GM19043 (cell line): ENCODE data around the gene TCHP.

Experiments
- ATAC-seq: cut with Tn5 transposase; IDR thresholded peaks from one replicate; pipeline ENCODE4 v1.9.1; 2021; ENCODE audit warnings: low read depth; ENCODE audit not compliant: unreplicated experiment

TCHP gene

GRCh38 chr12:109930028-109930800 is 30.1 kb downstream of the TCHP start:
- no peak for ATAC-seq

DNA sequence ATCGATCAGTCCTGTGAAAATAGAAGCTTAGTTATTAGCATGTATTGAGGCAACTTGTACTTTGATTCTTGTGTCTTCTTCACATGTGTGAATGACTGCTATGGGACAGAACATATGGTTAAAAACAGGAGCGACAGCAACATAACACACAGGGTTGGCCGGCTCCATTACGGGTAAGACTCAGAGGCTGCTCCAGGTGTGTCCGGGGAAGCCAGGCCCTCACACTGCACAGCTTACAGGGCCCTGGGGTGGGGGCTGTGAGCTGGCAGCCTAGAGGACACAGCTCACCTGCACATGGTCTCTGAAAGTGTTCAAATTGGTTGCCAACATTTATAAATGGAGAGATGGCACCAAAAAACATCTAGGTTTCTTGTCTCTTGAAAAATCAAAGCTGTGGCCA is 31.1 kb downstream of the TCHP start:
- no peak for ATAC-seq

- ATAC-seq, result no peak
These were observed 32.9 kb downstream of the TCHP start for GRCh38 chr12:109932878-109933503.

GRCh38 chr12:109934026-109934425 is 34.0 kb downstream of the TCHP start:
- no peak for ATAC-seq

GRCh38 chr12:109937371-109937770 is 37.3 kb downstream of the TCHP start:
- ATAC-seq, result no peak

DNA sequence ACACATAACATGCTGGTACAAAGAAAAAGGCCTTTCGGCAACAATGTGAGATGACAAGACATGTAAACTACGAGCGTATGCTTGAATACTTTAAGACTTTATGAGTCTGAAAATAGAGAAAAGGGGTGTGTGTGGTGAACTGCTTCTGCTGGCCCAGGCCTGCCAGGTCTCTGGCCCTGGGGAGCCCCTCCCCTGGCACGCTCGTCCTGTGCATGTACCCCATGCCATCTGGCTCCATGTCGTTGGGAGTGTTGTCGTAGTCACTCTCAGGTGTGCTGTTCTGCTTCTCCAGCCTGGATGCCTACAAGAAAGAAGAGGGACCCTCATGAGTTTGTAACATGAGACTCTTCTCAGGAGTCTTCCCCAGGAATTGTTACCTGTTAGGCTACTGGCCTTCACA is 38.9 kb downstream of the TCHP start:
- no peak for ATAC-seq

DNA sequence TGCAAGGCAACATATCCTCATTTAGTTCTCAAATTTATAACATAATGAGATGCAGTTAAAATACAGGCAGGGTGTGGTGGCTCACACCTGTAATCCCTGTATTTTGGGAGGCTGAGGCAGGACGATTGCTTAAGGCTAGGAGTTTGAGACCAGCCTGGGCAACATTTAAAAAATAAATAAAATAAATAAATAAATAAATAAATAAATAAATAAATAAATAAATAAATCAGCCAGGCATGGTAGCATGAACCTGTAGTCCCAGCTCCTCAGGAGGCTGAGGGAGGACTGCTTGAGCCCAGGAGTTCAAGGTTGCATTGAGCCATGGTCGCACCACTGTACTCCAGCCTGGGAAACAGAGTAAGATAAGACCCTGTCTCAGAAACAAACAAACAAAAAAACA is 39.4 kb downstream of the TCHP start:
- no peak for ATAC-seq

- ATAC-seq, result no peak
These were observed 40.4 kb downstream of the TCHP start for GRCh38 chr12:109940339-109940923.

DNA sequence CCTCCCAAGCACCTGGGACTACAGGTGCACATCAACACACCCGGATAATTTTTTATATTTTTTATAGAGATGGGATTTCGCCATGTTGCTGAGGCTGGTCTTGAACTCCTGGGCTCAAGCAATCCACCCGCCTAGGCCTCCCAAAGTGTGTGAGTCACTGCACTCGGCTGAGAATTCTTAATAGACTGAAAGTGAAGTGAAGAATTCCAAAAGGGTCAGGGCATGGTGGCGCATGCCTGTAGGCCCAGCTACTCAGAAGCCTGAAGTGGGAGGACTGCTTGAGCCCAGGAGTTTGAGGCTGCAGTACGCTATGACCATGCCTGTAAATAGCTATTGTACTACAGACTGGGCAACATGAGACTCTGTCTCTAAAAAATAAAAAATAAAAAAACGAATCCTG is 43.7 kb downstream of the TCHP start:
- no peak for ATAC-seq

DNA sequence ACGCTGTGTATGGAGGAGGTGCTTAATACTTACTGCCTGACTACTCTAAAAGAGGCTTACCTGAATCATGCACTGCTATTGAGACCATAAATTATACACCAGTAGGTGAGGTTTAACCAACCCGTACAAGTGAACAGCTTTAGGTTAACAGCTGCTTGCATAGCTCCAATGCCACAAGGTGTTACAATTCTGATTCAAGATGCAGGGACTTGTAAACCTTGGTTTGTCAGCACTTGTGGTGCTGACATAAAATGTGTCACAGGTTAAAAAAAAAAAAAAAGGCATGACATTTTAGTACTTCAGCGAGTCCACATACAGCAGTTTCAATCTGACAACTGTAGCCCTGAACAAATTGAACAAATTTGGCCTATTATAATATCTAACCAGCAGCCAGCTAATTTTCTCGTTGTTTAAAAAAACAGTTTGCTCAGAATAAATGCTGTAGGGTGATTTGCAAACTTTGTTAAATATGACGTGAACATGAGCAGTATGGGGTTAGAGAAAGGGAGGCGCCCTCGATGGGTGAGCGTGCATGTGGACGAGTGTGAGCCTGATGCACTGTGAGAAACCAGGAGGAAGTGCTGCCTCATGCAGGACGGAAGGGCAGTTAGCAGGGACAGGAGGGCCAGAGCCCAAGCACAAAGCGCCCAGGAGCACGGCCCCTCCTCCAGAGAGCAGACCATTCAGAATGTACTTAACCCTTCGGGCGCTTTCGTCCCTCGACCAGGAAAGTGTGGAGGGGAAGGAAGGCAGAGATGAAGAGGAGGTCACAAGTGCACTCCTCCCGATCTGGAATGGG is 44.7 kb downstream of the TCHP start:
- no peak for ATAC-seq

DNA sequence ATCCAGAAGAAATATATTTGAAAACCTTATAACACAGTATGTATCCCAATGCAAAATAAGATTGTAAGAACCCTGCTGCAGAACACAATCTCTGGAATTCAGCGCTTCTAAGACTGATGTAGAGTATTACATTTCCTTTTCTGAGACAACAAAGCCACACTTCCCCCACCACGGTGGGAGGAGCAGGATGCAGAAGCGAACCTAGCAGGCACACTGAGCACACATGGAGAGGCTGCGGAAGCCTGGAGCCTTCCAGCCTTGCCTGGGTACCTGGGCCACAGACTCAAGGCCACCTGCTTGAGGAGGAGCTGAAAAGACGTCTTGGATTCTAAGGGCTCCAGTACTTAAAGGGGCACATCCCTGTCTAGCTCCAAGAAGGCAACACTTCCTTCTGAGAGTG is 46.4 kb downstream of the TCHP start:
- no peak for ATAC-seq

- no peak for ATAC-seq
These were observed 46.8 kb downstream of the TCHP start for GRCh38 chr12:109946913-109947312.

DNA sequence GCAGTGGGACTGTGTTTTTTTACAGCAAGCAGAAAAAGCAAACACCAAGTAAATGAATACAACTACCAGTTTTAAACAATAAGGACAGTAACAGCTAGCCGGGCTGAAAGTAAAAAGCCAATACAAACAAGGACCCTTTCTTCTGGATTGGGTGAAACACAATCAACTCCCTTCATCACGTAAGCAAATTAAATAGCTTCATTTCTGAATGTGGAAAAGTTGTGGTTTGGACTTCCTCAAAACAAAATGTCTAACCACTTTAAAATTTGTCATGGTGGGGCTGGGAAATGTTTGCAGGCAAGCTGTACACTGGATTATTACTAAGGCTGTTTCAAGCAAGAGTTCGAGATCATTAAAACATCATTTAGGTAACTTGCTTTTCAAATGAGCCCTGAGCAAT is 47.4 kb downstream of the TCHP start:
- ATAC-seq, result no peak

DNA sequence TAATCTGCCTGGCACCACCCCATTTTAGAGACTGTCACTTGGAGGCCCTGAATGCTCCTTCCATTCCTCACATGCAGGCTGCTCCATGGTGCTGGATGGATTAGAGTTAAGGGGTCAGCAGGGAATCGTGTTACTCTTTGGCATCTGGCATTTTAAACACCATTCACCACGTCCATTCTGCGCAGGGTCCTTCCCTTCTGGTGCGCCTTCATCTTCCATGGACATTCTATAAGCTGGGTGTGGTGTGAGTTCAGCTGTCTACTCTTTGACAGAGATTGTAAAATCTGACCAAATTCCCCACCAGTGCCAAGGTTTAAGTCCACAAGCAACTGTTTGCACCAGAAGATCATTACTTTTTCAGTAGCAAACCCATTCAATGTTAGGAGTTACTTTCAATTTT is 48.3 kb downstream of the TCHP start:
- ATAC-seq, result no peak

- ATAC-seq, result no peak
These were observed 49.0 kb downstream of the TCHP start for GRCh38 chr12:109949089-109949488.

GRCh38 chr12:109950625-109951024 is 50.6 kb downstream of the TCHP start:
- ATAC-seq, result no peak

DNA sequence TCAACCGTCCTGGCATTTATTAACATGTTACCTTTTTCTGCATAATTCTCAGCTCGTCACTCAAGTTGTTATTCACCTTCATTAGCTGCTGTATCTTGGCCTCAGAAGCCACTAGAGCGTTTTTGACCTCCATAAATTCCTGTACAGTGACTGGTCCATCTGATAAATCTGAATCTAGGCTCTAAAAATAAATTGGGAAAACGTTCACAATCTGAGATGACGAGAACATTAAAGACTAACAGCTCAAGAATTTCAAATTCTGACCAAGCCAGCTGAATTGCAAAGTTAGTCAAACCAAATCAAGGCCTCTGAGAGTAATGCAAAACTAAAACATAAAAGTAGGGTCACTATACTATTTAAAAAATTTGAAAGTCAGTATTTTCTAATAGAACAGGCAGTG is 51.1 kb downstream of the TCHP start:
- ATAC-seq, result no peak

DNA sequence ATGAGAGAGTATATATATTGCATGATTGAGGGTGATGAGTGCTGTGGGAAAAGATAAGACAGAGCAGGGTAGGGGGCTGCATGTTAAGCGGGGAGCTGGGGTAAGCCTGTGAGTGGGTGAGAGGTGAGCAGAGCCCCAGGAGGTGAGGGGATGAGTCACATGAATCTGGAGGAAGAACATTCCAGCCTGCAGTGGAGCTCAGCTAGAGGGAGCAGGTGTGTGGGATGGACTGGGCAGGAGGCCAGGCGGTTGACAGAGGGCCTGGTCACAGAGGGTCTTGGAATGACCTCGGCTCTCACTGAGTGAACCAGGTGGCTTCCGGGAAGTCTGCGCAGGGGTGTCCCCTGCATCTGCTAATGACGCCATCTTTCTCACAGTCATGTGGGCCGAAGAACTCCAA is 51.7 kb downstream of the TCHP start:
- no peak for ATAC-seq

- ATAC-seq, result no peak
These were observed 52.2 kb downstream of the TCHP start for GRCh38 chr12:109952160-109952858.

DNA sequence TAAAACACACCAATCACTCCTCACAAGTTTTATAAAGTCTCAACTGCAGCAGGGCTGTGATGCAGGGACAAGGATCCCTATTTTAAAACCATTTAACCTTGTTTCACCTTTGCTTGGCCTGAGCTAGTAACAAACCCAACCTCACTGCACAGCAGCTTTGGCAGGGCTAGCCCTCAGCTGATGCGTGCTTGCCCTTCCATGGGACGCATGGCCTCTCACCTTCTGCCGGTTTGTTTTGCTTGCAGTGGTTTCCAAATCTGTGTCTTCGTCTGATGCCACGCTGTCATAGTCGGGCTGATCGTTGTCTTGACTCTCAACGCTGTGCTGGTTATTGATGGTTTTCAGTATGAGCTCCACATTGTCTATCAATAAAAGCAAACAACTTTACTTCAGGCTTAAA is 52.8 kb downstream of the TCHP start:
- ATAC-seq, result no peak

GRCh38 chr12:109953656-109954055 is 53.6 kb downstream of the TCHP start:
- no peak for ATAC-seq
